Vagina (tissue), 2 donors: ENCODE measurements around the gene MRPL54.

Experiments
- CTCF ChIP-seq, 3 experiments: fragments of 450-650 bp in 2 of 3; fragments of 200-600 bp in 1 of 3; sonication (generic) in 1 of 3; IDR thresholded peaks; one replicate each; pipeline ENCODE4 v1.5.1; 2017 to 2019; ENCODE audit warnings: antibody characterized with exemption in 3 of 3, mild to moderate bottlenecking in 2 of 3, moderate library complexity in 2 of 3
- POLR2A ChIP-seq, 2 donors: fragments of 450-650 bp; IDR thresholded peaks; one replicate each; pipeline ENCODE4 v1.6.1; 2017; ENCODE audit warnings: antibody characterized with exemption in 2 of 2, mild to moderate bottlenecking in 2 of 2, moderate library complexity in 2 of 2
- POLR2AphosphoS5 ChIP-seq, 2 donors: sonication (generic); formaldehyde crosslinking; IDR thresholded peaks; one replicate each; pipeline ENCODE4 v1.9.0; 2017; ENCODE audit warnings: antibody characterized with exemption in 2 of 2, mild to moderate bottlenecking in 2 of 2, low read depth in 1 of 2; ENCODE audit not compliant: insufficient read depth in 1 of 2

- TF ChIP-seq CTCF (IDR thresholded peaks at IDR 0.05) (no peak), POLR2AphosphoS5 (IDR thresholded peaks at IDR 0.05; ENCODE audit: insufficient read depth in 1 of 2, low read depth in 1 of 2) (no peak), POLR2A (IDR thresholded peaks at IDR 0.05) (no peak)
Observed at GRCh38 chr19:3798137-3798536, 35.7 kb downstream of the MRPL54 start.
